GM18517 (cell line): Measurements from ENCODE around the gene SLC22A3.

Source experiments
- ATAC-seq: cut with Tn5 transposase; IDR thresholded peaks from one replicate; pipeline ENCODE4 v1.9.1; 2021; ENCODE audit warnings: mild to moderate bottlenecking, moderate library complexity; ENCODE audit not compliant: unreplicated experiment

SLC22A3 gene

DNA sequence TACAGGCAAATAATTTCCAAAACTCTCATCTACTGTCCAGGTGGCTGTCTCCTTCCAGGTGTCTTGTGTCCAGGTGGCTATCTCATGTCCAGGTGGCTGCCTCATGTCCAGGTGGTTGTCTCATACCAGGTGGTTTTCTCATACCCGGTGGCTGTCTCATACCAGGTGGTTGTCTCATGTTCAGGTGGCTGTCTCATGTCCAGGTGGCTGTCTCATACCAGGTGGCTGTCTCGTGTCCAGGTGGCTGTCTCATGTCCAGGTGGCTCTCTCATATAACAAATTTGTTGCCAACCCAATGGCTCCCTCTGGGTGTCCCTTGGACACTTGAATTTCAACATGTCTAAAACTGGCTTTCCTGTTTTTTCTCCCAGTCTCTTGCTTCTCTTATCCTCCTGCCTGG is 14.3 kb upstream of the SLC22A3 start:
- no peak for ATAC-seq

DNA sequence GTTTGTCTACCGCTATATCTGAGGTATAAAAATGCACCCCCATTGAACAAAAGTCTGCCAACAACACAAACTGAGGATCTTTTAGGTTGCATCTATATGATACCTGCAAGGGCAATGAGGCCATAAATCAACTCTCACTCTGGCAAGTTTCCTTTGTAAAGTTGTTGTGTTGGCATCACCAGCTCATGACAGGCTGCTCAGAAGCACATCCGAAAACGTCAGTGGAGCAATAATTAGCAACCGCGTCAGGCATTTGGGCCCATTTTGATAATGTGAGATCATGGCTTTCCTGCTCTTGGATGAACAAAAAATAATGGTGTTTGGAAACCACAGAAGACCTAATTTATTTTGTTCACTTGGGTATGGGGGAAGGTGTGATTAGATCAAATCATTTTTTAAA is 12.0 kb upstream of the SLC22A3 start:
- no peak for ATAC-seq

- no peak for ATAC-seq
Measured at GRCh38 chr6:160337301-160337700, 10.9 kb upstream of the SLC22A3 start.

GRCh38 chr6:160337991-160338390 is 10.2 kb upstream of the SLC22A3 start:
- no peak for ATAC-seq

DNA sequence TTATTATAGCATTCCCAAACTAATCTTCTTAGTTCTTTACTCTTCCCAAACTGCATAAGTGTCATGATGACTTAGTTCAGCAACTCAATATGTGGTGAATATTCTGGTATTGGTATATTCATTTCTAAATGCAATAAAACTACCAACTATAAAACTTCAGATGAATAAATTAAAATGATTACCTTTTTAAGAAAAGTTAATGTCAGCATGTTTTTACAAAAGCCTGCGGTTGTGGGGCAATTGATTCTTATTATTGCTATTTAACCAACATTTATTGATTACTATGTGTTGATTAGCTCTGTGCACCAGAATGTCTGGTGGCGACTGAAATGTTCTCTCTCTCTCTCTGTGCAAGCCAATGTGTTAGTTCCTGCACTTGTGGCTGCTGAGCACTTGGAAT is 5.0 kb upstream of the SLC22A3 start:
- no peak for ATAC-seq

GRCh38 chr6:160344271-160344670 is 3.9 kb upstream of the SLC22A3 start:
- no peak for ATAC-seq

GRCh38 chr6:160347259-160348222 is 637 bp upstream of the SLC22A3 start:
- no peak for ATAC-seq

- ATAC-seq, result no peak
Measured at GRCh38 chr6:160349020-160349441, 853 bp downstream of the SLC22A3 start.

DNA sequence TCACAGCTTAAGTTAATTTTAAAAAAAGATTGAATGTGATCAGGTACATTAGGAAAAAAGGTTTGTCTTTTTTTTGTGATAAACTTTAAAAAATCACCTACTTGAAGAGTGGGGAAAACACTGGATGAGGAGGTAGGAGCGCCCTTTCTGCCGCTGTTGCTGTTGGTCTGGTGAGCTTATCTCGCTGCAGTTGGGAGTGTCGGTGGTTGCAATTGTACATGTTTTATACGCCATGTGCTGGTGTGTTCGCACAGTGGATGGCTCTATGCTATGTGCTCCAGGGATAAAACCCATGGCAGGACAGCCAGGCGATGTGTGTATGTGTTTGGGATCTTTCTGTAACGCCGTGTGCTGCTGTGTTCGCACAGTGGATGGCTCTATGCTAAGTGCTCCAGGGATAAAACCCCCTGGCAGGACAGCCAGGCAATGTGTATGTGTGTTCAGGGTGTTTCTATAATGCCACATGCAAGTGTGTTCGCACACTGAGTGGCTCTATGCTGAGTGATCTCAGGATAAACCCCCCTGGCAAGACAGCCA is 1.7 kb downstream of the SLC22A3 start:
- no peak for ATAC-seq

DNA sequence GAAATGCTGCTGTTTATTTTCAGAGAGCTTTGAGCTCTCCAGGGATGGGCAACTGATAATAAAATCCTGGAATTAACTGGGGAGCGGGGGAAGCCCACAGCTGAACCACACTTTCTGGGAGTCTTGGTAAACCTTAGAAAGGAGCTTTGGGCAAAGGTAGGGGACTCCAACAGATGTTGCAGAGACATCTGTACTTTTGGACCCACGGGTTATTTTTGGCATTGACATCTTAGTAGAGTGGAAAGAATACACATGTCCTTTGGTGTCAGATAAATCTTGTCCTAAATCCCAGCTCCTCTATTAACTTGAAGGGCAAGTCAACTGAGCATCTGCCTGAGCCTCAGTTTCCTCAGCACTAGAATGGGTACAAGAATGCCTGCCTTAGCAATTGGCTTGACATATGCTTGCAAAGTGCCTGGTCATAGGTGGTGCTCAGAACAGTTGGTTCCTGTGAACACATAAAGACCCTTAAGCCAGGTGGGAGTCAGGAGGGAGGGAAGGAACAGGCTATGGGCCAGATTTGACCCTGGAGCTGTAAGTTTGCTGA is 5.8 kb downstream of the SLC22A3 start:
- no peak for ATAC-seq

GRCh38 chr6:160355001-160355400 is 6.8 kb downstream of the SLC22A3 start:
- ATAC-seq, result no peak

DNA sequence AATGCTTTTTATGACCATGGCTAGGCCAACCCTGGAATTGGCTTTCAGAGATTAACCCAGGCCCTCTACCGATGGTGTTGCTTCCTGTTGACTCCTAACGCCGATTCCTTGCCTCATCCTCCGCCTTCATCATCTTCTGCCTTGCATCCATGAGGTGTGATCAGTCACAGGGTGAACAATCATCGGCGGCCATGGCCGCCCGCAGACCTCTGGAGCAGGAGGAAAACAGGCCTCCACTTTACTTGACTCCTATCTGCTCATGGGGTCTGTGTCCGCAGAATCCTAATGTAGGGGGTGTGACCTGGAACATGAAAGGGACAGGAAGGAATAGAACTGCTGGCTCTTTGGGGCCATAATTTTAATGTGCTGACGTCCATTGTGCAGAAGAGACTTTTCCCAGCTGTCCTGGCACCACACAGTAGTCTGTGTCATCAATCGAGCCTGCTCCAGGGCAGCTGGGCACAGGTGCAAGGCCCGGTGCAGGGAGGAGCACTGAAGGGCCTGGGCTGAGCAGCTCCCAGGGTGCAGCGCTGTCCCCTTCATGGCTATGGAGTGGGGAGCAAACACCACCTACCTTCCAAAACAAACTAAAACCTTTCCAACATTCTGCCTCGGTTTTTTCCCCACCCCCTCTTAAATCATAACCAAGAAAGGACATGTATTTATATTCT is 8.0 kb downstream of the SLC22A3 start:
- no peak for ATAC-seq

DNA sequence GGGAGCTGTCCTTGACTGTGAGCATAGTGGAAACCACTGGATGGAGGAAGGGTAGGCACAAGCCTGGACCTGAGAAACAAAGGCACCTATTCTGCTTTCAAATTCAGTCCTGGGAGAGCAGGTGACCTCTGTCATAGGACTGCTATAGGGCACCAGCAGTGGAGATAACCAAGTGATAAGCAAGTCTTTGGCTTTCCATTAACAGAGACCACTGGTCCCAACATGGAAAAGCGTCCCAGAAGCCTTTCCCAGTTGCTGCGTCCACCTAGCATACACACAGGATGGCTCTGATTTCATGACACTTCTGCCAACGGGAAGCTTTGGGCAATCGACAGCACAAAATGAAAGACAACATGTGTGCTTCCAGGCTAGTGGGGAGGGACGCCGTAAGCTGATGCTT is 8.9 kb downstream of the SLC22A3 start:
- ATAC-seq, result no peak

GRCh38 chr6:160358225-160359119 is 10.3 kb downstream of the SLC22A3 start:
- no peak for ATAC-seq

DNA sequence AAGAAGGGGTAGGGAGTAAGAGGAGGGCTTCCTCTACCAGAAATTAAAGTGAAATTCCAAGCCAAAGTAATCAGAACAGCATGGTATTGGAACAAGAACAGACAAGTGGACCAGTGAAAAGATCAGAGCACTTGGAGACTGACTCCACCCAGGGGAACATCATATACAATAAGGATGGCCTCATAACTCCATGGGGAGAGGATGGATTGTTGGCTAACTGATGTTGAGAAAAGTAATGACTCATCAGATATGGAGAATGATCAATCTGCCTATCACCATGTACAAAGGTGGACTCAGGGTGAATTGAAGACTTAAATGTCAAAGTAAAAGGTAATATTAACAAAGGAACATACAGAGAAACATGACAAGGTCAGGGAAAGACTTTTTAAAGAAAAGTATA is 12.8 kb downstream of the SLC22A3 start:
- ATAC-seq, result no peak

GRCh38 chr6:160362556-160362955 is 14.4 kb downstream of the SLC22A3 start:
- no peak for ATAC-seq

DNA sequence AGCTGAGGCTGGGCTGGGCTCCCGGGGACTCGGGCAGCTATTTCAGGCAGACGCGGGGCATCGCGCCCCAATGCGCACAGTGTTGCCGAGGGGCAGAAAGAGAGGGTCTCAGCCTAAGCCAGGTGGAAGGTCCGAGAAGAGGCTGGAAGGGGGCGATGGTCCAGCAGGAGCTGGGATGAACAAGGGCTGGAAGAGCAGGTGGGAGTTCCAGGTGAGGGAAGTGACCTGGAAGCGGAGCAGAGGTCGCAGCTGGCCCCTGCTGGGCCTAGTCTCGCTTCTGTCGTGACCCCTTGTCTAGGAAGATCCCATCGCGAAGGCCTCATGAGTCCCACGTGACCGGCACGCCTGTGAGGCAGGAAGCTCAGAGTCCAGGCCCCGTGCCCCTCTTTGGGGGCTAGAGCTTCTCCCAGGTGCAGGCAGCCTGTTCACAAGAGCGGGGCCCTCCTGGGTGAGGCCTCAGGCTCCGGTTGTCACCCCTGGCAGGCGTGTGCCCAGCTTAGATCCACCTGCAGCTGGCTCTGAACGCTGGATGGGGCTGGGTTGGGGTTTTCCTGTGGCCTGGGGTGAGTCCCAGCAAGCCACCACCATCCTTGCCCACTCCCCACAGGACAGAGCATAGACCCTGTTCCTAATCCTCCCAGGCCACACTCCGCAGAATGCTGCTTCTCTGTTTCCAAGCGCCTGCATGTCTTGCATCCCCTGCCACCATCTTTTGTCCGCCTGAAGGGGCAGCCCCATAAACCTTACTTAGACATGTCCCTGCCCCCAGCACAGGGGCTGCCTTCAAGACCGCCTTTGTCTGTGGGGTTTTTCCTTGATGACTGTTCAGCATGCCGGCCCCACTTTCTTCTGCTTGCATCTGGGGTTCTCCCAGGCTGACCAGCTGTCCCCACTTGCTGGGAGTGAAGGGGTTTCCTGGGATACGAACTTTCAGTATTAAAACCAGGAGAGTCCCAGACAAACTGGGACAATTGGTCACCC is 15.1 kb downstream of the SLC22A3 start:
- ATAC-seq, result no peak

DNA sequence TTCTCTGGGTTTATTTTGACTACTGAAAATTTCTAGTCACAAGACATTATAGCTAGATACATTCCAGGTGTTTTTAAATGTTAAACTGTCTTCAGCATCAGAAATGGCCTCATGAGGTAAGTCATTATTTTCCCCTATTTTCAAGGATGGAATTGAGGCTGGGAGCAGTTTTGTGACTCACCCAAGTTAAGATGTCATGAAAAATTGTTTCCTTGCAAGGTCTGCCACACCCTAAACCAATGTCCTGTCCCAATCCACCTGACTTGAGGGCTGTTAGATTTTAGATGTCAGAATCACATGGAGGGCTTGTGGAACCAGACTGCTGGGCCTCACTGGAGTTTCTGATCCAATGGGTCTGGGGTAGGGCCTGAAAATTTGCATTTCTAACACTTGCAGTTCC is 16.9 kb downstream of the SLC22A3 start:
- ATAC-seq, result no peak

GRCh38 chr6:160367798-160368547 is 19.8 kb downstream of the SLC22A3 start:
- ATAC-seq, result no peak
